ENCODE data around the gene TRIM58.

DNA sequence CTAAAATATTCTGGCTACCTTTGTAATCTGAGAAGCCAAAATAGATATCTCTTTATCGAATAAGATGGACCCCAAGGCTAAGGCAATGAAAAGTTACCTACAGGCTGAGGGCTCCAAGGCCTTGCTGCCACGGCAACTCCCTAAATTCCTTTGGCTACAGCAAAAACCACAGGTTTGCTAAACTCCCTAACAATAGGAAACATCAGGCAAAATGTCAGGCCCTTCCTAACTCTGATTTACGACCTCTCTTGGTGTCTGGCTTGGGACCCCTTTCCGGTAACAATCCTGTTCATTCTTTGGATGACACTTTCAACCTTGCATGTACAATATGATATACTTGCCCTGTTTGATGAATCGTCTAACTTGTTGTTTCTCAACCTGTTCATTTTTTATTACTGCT lies 51.8 kb downstream of the TRIM58 start:
- TF ChIP-seq, protein P1, sequence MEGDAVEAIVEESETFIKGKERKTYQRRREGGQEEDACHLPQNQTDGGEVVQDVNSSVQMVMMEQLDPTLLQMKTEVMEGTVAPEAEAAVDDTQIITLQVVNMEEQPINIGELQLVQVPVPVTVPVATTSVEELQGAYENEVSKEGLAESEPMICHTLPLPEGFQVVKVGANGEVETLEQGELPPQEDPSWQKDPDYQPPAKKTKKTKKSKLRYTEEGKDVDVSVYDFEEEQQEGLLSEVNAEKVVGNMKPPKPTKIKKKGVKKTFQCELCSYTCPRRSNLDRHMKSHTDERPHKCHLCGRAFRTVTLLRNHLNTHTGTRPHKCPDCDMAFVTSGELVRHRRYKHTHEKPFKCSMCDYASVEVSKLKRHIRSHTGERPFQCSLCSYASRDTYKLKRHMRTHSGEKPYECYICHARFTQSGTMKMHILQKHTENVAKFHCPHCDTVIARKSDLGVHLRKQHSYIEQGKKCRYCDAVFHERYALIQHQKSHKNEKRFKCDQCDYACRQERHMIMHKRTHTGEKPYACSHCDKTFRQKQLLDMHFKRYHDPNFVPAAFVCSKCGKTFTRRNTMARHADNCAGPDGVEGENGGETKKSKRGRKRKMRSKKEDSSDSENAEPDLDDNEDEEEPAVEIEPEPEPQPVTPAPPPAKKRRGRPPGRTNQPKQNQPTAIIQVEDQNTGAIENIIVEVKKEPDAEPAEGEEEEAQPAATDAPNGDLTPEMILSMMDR (IDR thresholded peaks at IDR 0.05) = no peak
- TF ChIP-seq EP300 (IDR thresholded peaks at IDR 0.05) = no peak
- no peak for TF ChIP-seq POLR2AphosphoS5 (IDR thresholded peaks at IDR 0.05)
